Astrocyte (in vitro differentiated cells and primary cell): ENCODE results near the gene AATK. TPM values are rescaled to one million over a fixed set of nuclear protein-coding genes. Genes with fewer than 3 reads are reported as not detected.

Experiments used
- DNase-seq: peaks from one replicate; pipeline ENCODE4 v3.0.0-alpha.2; 2010; ENCODE audit warnings: low read depth
- FAIRE-seq: peaks from 2 replicates; lab custom pipeline; 2011; peaks lifted over from hg19 to GRCh38; lab: Jason Lieb, UNC
- H2AFZ ChIP-seq: 2 replicates; pipeline ENCODE4 v1.6.0; 2012; ENCODE audit warnings: low read depth, low read length, inconsistent platforms
- H3K27ac ChIP-seq: 2 replicates; pipeline ENCODE4 v1.5.1; 2011; ENCODE audit warnings: low read depth, low read length, inconsistent platforms
- H3K27me3 ChIP-seq: 2 replicates; pipeline ENCODE4 v1.6.0; 2011; ENCODE audit warnings: low read length, inconsistent platforms; ENCODE audit not compliant: insufficient read depth
- H3K36me3 ChIP-seq: 2 replicates; pipeline ENCODE4 v1.5.1; 2011; ENCODE audit warnings: low read length, inconsistent platforms; ENCODE audit not compliant: insufficient read depth
- H3K4me1 ChIP-seq: 2 replicates; pipeline ENCODE4 v1.5.1; 2011; ENCODE audit warnings: low read length, inconsistent platforms; ENCODE audit not compliant: insufficient read depth
- H3K4me2 ChIP-seq: 2 replicates; pipeline ENCODE4 v1.6.0; 2012; ENCODE audit warnings: low read length, inconsistent platforms
- H3K4me3 ChIP-seq: 2 replicates; pipeline ENCODE4 v1.5.1; 2011; ENCODE audit warnings: low read depth, mild to moderate bottlenecking, low read length, inconsistent platforms; ENCODE audit not compliant: insufficient read depth
- H3K79me2 ChIP-seq: 2 replicates; pipeline ENCODE4 v1.6.0; 2012; ENCODE audit warnings: mild to moderate bottlenecking, low read length, inconsistent platforms; ENCODE audit not compliant: insufficient read depth
- H3K9ac ChIP-seq: 2 replicates; pipeline ENCODE4 v1.6.0; 2012; ENCODE audit warnings: mild to moderate bottlenecking, low read length, inconsistent platforms
- H3K9me3 ChIP-seq: 2 replicates; pipeline ENCODE4 v1.5.1; 2012; ENCODE audit warnings: low read depth, mild to moderate bottlenecking, low read length, inconsistent platforms; ENCODE audit not compliant: insufficient read depth
- H4K20me1 ChIP-seq: 2 replicates; pipeline ENCODE4 v1.6.0; 2012; ENCODE audit warnings: low read length, inconsistent platforms; ENCODE audit not compliant: insufficient read depth
- H3K27ac Mint-ChIP-seq: one replicate; pipeline ENCODE4 v1.8.0; 2021; ENCODE audit warnings: mild to moderate bottlenecking, mixed read lengths; ENCODE audit not compliant: unreplicated experiment
- H3K27me3 Mint-ChIP-seq: one replicate; pipeline ENCODE4 v1.8.0; 2021; ENCODE audit warnings: low read depth, mixed read lengths; ENCODE audit not compliant: unreplicated experiment
- H3K36me3 Mint-ChIP-seq: one replicate; pipeline ENCODE4 v1.8.0; 2021; ENCODE audit warnings: low read depth, mixed read lengths; ENCODE audit not compliant: unreplicated experiment
- H3K4me1 Mint-ChIP-seq: one replicate; pipeline ENCODE4 v1.8.0; 2021; ENCODE audit warnings: low read depth, mixed read lengths; ENCODE audit not compliant: unreplicated experiment
- H3K4me3 Mint-ChIP-seq: one replicate; pipeline ENCODE4 v1.8.0; 2021; ENCODE audit warnings: mild to moderate bottlenecking, moderate library complexity, mixed read lengths; ENCODE audit not compliant: unreplicated experiment
- H3K9me3 Mint-ChIP-seq: one replicate; pipeline ENCODE4 v1.8.0; 2021; ENCODE audit warnings: mild to moderate bottlenecking, mixed read lengths; ENCODE audit not compliant: unreplicated experiment
- CTCF ChIP-seq: IDR thresholded peaks from 2 replicates; pipeline ENCODE4 v1.5.1; 2011; ENCODE audit warnings: low read depth, mild to moderate bottlenecking, inconsistent platforms, low read length, moderate library complexity; ENCODE audit not compliant: insufficient read depth
- EZH2 ChIP-seq: IDR thresholded peaks from 2 replicates; pipeline ENCODE4 v1.6.1; 2012; ENCODE audit warnings: mild to moderate bottlenecking, low read length, inconsistent platforms; ENCODE audit not compliant: insufficient read depth
- total RNA-seq: library from RNA; stranded (reverse); gene quantifications from 2 replicates; pipeline ENCODE4 v1.2.1, GENCODE V29; 2021

The AATK gene
- total RNA-seq, 1 donor from 2014 or later, result 0.54 TPM

GRCh38 chr17:81152288-81152828, 13.7 kb downstream of the AATK start:
- Mint-ChIP-seq H3K27ac (no peak overlapping the region), H3K9me3 (no peaks in the 10 kb centered on the region), H3K4me3 (no peak overlapping the region), H3K27me3 (peaks cover 33% of the 10 kb centered on the region), H3K36me3 (peaks cover 2% of the 10 kb centered on the region), H3K4me1 (peaks cover 2% of the 10 kb centered on the region)
- H3K9ac ChIP-seq, result no peak overlapping the region
- no peaks in the 10 kb centered on the region for H3K4me1 ChIP-seq
- H3K4me3 ChIP-seq, result no peak overlapping the region
- no peak overlapping the region for H3K27ac ChIP-seq
- H3K9me3 ChIP-seq, result no peaks in the 10 kb centered on the region
- no peaks in the 10 kb centered on the region for H4K20me1 ChIP-seq
- H3K4me2 ChIP-seq, result no peak overlapping the region
- no peak overlapping the region for H2AFZ ChIP-seq
- no peak for TF ChIP-seq EZH2
- no peak for TF ChIP-seq CTCF
- H3K79me2 ChIP-seq, result no peaks in the 10 kb centered on the region
- peaks cover 2% of the 10 kb centered on the region for H3K27me3 ChIP-seq
- no peak for DNase-seq
- no peak for FAIRE-seq
- H3K36me3 ChIP-seq, result no peaks in the 10 kb centered on the region

- DNase-seq (no peak), FAIRE-seq (no peak)
- H3K36me3 ChIP-seq, result no peaks in the 10 kb centered on the region
- Mint-ChIP-seq H3K4me1 (peaks cover 2% of the 10 kb centered on the region), H3K36me3 (peaks cover 2% of the 10 kb centered on the region), H3K27me3 (peaks cover 34% of the 10 kb centered on the region), H3K27ac (no peak overlapping the region), H3K4me3 (no peak overlapping the region), H3K9me3 (no peaks in the 10 kb centered on the region)
- no peaks in the 10 kb centered on the region for H4K20me1 ChIP-seq
- no peak overlapping the region for H3K4me3 ChIP-seq
- no peak overlapping the region for H3K4me2 ChIP-seq
- no peak overlapping the region for H3K27ac ChIP-seq
- TF ChIP-seq EZH2 (no peak), CTCF (no peak)
- H3K79me2 ChIP-seq, result no peaks in the 10 kb centered on the region
- H2AFZ ChIP-seq, result no peak overlapping the region
- no peaks in the 10 kb centered on the region for H3K4me1 ChIP-seq
- H3K9ac ChIP-seq, result no peak overlapping the region
- peaks cover 2% of the 10 kb centered on the region for H3K27me3 ChIP-seq
- no peaks in the 10 kb centered on the region for H3K9me3 ChIP-seq
Observed at GRCh38 chr17:81151278-81151677, 14.7 kb downstream of the AATK start.

DNA sequence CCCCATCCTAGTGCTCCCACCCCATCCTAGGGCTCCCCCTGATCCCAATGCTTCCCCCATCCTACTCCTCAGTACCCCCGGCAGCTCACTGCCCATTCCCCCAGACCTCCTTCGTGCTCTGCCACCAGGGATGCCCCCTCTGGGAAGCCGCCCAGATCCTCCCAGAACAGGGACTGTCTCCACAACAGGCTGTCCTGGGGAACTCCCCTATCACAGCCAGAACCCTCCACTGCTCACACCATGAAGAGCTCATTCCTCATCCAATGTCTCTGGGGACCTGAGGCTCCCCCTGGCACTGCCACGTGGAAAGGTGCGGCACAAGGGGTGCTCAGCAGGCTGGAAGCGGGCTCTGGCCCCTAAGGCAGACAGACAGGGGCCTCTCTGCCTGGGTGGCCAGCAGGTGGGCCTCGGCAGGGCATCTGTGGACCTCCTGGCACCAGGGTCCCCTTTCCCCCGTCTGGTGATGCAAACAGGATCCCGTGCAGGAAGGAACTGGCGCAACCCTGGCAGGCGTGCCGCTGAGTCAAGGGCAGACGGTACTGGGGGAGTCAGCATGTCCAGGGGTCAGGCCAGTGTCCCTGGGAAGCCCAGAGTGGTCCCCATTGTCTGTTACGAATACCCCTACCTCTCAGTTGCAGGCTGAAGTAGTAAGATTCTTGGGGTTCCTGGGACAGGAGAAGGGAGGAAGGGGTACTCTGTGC, 15.5 kb downstream of the AATK start:
- H3K9me3 Mint-ChIP-seq, result no peaks in the 10 kb centered on the region
- peaks cover 2% of the 10 kb centered on the region for H3K27me3 ChIP-seq
- TF ChIP-seq EZH2 (no peak), CTCF (no peak)
- H2AFZ ChIP-seq, result no peak overlapping the region
- no peaks in the 10 kb centered on the region for H3K9me3 ChIP-seq
- H3K27ac Mint-ChIP-seq, result no peak overlapping the region
- H3K4me3 Mint-ChIP-seq, result no peak overlapping the region
- H3K36me3 ChIP-seq, result no peaks in the 10 kb centered on the region
- no peak overlapping the region for H3K9ac ChIP-seq
- H3K27ac ChIP-seq, result no peak overlapping the region
- peaks cover 34% of the 10 kb centered on the region for H3K27me3 Mint-ChIP-seq
- H3K79me2 ChIP-seq, result no peaks in the 10 kb centered on the region
- FAIRE-seq, result no peak
- H3K4me1 ChIP-seq, result no peaks in the 10 kb centered on the region
- H3K36me3 Mint-ChIP-seq, result peaks cover 2% of the 10 kb centered on the region
- no peak overlapping the region for H3K4me2 ChIP-seq
- H4K20me1 ChIP-seq, result no peaks in the 10 kb centered on the region
- H3K4me1 Mint-ChIP-seq, result peaks cover 2% of the 10 kb centered on the region
- no peak for DNase-seq
- H3K4me3 ChIP-seq, result no peak overlapping the region
